GM18519 (cell line): Measurements from ENCODE around the gene FAM78B.

Source experiments
- ATAC-seq: cut with Tn5 transposase; IDR thresholded peaks from one replicate; pipeline ENCODE4 v1.9.1; 2021; ENCODE audit warnings: mild to moderate bottlenecking, moderate library complexity; ENCODE audit not compliant: unreplicated experiment, low FRiP score

The FAM78B gene

DNA sequence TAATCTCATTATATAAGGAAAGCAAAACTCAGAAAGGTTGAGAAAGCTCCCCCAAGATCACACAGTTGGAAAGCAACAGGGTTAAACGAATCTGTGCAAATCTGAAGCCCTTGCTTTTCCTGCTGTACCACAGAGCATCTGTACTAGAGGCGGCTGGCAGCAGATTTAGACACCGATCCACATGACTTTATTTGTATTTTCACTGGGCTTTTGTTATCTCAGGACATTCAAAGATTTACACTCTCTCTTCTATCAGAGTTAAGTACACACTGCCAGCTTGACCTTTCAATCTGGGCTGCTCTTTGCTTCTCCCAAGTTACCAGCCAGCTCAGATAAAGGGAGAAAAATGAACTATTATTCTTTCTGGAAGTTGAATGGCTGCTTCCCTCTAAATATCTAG lies 146.6 kb downstream of the FAM78B start:
- ATAC-seq: no peak
